NCI-H1417 treated with DMSO at 0.1 percent for 48 hours (cell line): ENCODE results near the gene KIF3A.

Source experiments
- DNase-seq: peaks from one replicate; lab custom pipeline; 2025; lab: John Stamatoyannopoulos, UW

KIF3A gene

DNA sequence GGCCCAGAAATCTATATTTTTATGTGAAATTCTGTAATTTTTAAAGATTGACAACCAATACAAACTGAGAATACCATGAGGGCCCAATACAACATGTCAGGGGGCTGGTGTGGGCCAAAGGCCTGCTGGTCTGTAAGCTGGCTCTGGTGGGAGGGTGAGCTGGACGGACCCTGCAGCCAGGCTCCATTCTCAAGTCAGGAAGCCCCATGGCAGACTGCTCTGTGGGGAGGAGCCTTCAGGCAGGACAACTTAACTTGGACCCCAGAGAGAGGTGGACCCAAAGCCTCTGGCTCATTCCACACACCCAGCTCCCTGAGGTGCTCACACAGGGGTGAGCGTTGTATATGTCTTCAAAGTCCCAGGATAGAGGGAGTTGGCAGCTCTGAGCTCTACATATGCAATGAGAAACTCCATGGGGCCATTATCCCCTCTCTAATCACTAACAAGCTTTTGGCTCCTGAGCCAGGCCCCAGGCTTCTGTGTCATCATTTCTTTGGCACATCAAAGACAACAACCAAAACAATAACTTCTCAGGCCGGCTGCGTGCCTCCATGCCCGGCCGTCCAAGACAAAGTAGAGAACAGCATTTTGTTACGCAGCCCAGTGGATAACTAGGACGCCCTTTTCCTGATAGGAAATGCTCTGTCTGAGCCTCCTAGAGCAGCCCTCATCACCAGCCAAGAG is 33.3 kb upstream of the KIF3A start:
- no peak for DNase-seq

GRCh38 chr5:132768485-132768868 is 31.1 kb upstream of the KIF3A start:
- no peak for DNase-seq

DNA sequence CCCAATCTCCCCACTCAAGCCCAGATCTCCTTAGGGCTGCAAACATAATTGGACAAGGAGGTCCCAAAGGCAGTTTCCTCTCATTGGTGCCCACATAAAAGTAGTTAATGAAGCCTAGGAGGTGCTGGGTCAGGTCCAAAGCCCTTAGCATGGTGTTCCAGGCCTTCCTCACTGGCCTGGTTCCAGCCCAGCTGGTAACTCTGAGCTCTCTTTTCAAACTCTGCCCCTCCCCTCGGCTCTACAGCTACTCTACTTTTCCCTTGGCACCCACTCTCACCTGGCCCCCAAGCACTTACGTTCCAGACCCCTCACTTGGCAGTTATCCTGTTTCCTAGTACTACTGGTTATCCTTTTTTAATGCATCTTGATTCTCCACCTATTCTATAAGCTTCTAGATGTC is 29.8 kb upstream of the KIF3A start:
- no peak for DNase-seq

DNA sequence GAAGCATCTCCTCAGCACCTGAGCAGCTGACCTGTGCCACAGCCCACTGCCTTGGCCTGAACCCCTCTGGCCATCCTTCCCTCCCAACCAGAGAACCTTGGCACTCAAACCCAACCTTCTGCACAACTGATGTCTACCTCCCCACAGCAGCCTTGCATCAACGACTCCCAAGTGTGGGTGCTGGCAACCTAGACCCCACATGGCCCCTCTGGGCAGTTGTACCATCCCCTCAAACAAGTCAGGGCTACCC is 29.4 kb upstream of the KIF3A start:
- no peak for DNase-seq

DNA sequence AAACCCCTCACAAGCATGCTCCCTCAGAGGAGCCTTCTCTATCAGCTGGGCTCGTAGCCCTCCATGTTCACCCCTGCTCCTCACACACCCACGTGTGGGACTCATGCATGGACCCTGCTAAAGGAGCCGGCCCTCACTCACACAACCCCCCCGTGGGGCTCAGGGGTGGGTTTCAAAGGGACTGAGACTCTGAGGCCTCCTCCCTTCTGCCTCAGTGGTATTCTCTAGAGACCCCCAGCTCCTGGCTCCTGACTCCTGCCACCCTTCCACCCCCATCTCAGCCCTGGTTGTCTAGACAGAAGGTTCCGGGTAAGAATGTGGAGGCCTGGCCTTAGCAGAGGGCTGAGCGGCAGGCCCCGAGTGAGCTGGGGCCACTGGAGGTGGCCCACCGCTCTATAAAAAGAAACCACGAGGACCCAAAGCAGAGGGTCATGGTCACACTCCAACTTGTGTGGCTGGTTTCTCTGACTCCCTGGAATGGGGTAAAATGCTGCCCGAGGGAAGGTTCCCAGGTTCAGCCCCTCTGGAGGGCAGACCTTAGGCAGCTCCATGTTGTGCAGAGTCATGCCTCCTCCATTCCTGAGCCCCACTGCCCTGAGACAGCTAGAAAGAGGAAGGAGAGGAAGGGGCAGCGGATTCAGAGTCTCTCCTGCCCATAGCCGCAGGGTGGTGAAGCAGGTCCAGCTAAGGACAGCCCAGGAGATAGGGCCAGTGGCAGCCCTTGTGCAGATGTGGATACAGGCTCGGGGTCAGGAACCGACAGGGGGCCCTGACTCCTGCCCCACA is 28.9 kb upstream of the KIF3A start:
- no peak for DNase-seq

DNA sequence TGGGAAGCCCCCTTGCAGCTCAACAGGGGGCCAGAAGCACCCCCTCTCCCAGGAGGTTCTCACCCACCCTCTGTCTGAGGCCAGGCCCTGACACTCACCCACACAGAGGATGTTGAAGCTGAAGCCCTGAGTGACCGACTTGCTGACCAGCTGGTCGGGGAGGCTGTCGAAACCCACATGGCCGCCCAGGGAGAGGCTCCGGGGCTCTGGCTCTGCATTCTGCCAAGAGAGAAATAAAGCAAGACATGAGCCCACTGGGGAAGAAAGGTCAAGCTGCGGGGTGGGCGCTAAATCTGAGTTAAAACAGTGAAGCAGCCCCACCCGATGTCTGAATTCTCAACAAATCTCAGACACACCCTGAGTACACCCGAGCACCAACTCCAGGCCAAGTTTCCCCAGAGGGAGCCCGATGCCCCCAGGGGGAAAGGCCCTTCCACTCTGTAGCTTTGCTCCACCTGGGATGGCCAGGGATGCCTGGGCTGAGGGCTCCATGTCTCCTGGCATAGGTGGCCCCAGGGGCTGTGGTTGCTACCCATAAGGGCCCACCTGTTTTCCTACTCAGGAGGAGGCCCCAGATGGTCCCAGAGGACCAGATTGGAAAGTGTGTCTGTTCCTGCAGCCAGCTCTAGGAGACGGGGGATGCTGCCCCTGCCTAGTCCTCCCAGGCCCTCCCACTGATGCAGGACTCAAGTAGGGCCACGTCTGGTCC is 28.1 kb upstream of the KIF3A start:
- DNase-seq = no peak

DNA sequence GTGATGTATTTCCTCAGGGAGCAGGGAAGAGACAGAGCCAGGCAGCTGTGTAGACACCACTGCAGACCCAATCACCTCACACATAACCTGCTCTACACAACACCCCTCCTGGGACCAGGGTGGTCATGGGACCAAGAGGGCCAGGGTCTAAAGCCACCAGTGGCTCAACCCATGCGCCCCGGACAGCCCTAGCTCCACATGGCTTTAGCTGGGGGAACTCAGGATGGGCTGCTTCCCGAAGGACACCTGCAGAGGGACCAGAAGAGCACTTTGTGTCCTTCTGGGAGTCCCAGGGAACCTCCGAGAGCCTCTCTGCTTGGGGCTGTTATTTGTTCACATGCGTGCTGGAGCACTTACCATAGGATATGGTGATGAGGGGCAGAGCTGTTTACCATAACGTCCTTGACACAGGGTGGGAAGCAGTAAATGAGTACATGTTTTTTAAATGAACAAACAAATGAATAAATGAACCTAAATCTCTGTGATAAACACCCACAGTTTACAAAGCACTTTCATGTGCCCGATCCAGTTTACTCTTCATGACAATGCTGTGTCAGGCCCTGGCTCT is 27.4 kb upstream of the KIF3A start:
- no peak for DNase-seq

GRCh38 chr5:132764051-132764450 is 26.7 kb upstream of the KIF3A start:
- no peak for DNase-seq

- no peak for DNase-seq
These were observed 26.1 kb upstream of the KIF3A start for GRCh38 chr5:132763181-132764036.

DNA sequence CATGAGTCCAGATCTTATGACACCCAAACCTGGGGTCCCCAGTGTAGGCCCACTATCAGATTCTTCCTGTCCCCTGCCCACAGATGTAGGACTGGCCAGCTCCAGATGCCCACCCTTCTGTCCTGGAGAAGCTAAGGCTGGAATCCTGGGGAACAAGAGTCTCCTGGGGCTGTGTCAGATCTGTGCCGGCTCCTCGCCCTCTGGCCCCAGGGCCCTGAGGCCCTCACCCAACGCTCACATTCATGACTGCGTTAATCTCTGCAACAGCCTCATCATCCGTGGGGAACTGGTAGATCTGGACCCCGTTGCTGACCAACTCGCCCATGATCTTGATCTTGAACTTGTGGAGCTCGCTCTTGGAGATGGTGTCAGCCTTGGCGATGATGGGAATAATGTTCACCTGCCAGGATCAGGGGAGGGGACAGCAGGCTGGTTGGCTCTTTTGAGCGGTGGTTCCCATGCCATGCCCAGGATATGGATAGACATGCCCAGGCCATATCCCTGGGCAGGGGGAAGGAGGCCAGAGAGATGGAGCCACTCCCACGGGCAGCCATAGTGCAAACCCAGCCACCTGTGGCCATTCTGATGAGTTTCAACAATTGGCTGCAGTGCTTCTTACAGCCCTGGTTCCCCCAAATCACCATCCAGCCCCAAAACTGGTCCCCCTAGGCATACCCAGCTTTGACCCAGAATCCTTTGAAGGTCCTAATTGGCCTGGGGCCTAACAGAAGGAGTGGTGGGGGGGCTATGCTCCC is 25.1 kb upstream of the KIF3A start:
- DNase-seq = no peak

DNA sequence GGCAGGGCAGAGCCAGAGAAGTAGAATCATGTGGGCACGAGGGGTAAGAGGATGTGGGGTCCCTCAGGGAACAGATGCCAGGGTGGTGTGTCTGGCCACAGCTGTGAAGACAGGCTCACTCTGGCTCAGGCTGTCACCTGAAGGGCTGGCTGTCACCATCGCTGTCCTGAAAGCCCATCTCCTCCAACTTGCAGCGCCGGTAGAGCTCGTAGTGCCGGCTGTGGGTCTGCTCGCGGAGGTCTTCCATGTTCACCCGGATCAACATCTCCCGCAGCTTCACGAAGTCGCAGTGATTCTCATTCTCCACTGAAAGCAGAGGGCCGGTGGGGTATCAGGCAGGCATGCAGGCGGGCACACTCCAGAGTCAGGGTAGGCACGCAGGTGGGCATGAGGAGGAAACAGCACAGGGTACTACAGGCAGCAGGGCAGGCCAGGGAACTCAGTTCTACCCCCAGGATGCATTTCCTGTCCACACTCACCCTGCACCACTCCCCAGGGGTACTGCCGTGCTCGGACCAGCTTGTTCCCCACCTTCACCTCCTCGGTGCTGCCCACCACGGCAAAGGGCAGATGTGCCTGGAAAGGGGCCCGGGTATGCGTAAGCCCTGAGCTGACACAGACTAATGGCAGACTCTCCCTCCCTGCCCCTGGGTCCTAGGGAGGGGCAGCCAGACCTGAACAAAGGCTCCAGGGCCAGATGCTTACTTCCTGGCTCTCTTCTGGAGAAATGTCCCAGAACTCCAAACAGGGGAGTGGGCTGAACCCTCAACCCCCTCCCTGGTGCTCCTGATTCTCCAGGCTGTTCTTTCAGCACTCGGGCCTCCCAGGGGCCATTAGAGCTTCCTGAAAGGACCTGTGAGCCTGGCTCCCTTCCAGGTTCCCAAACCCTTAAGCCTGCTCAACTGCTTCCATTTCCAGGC is 24.2 kb upstream of the KIF3A start:
- no peak for DNase-seq

- DNase-seq = no peak
These were observed 23.4 kb upstream of the KIF3A start for GRCh38 chr5:132760601-132761317.

GRCh38 chr5:132760049-132760420 is 22.7 kb upstream of the KIF3A start:
- no peak for DNase-seq

DNA sequence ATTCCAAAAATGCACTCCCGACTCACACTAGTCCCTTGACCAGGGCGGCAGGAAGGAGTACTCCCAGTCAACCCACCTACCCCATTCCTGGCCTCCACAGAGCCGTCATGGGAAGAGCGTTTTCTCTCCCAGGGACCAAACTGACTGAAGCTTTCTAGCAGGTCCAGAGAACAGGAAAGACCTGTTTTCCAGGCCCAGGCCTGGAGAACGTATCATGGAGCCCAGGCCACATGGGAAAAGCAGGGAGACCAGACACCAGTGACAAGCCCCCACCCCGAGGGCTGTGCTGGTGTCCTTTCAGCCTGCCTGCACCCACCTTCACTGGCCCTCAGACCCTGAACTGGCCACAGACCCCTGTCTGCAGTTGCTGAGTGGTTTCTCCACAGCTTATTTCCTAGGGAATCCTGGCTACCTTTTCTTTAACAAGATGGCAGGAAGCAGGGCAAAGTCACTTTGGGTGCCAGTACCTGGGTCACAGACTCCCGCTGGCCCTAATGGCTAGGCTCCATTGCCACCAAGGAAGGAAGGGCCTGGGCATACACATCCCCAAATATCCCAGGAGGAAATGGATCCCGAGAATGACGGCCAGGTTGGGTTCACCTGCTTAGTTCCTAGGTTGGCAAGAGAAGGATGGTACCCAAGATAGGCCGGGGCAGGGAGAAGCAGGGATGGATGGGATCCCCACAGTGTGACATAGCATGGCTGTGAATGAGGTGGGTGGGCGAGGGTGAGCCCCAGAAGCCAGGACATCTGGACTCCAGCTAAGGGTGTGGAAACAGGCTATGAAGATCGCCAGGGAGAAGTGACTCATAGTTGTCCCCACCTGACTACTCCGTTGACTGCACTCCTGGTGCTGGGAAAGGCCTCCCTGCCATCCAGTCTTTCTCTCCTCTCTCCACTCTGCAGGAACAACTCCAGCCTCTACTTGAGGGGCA is 22.0 kb upstream of the KIF3A start:
- DNase-seq = no peak

DNA sequence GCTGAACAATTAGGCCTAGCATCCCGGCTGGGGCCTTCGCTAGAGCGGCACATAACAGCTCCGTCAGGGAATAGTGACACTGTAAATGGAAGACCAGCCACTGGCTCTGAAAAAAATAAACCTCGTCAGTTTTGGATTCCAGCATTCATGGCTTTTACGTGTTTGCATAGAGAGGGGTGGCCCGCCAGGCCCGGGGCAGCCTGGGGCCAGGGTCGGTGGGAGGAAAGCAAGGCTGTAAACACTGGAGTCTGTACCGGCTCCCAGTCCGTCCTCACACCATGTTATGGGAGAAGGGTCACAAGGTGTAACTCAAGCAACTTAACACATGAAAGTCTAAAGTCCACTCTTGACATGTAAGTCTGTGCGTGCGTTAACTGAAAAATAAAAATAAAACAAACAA is 21.1 kb upstream of the KIF3A start:
- DNase-seq = no peak

GRCh38 chr5:132756542-132756941 is 19.2 kb upstream of the KIF3A start:
- no peak for DNase-seq

DNA sequence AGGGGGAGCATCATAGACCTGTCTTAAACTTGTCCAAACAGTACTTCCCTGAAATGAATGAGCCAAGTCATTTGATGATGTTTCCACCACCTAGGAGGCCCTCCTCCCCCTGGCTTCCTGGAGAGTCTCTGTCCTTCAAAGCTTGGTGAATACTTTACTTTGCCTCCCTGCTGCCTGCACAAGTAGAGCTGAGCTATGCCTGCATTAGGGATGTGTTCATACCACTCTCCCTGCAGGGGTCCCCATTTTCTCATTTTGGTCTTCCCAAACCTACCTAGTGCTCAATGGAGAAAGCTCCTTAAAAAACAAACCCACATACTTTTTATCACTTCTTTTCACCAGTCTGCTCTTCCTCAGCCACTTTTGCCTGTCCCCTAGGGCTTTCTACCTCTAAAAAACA is 17.6 kb upstream of the KIF3A start:
- DNase-seq = no peak

DNA sequence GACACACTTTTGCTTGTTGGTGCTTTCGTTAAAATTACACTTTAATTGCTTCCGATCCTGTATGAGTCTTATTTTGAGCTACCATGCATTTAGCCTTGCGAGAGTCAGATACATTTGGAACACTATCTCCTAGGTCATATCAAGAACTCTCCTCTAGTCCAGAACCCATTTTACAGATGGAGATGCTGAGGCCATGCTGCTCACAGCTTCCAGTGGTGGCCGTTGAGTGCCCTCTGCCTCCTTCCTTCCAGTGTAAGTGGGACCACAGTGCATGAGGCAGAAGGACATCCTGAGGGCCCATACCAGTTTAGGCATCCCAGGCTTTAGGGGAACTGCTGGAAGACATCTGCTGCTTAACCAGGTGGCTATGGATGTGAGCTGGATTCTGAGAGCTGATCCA is 16.8 kb upstream of the KIF3A start:
- no peak for DNase-seq
